CD4-positive, alpha-beta T cell treated with Interleukin-6 at 100 ng/mL for 8 hours (primary cell): ENCODE results near the gene ETV2.
A peak's percentile ranks its signal among the peaks of the same experiment; 100 is the strongest.
"Not testable (repeated sequence)": the region's sequence is repeated elsewhere in the genome, so short reads cannot be mapped to it uniquely, and the experiment has no call there.

Experiments used
- DNase-seq: peaks from one replicate; pipeline ENCODE4 v3.0.0-alpha.2; 2020; ENCODE audit warnings: mixed read lengths, low spot score

The ETV2 gene

GRCh38 chr19:35628565-35629331, 12.8 kb upstream of the ETV2 start, which contains the start of gene RBM42:
Gene RBM42, plus strand, starts transcription at chr19:35629036. Its CDS starts 118 bp downstream, at chr19:35629154.
- DNase-seq: peak; percentile 96

GRCh38 chr19:35629332-35629633, 12.3 kb upstream of the ETV2 start:
- DNase-seq: no peak

GRCh38 chr19:35633727-35634440, 7.7 kb upstream of the ETV2 start:
- DNase-seq: no peak

GRCh38 chr19:35636651-35637050, 4.9 kb upstream of the ETV2 start:
- no peak for DNase-seq

GRCh38 chr19:35637165-35637564, 4.4 kb upstream of the ETV2 start:
- no peak for DNase-seq

GRCh38 chr19:35639321-35639639, 2.3 kb upstream of the ETV2 start:
- DNase-seq: no peak

GRCh38 chr19:35639863-35640262, 1.7 kb upstream of the ETV2 start:
- DNase-seq: no peak

GRCh38 chr19:35642312-35642711, 767 bp downstream of the ETV2 start:
- DNase-seq: no peak

GRCh38 chr19:35642798-35643254, 1.3 kb downstream of the ETV2 start:
- no peak for DNase-seq

- DNase-seq: peak; percentile 76
Measured at GRCh38 chr19:35643255-35644205, 2.0 kb downstream of the ETV2 start.

GRCh38 chr19:35644206-35644986, 2.9 kb downstream of the ETV2 start:
- DNase-seq: peak; percentile 97

- DNase-seq: peak; percentile 62
Measured at GRCh38 chr19:35644987-35645679, 3.6 kb downstream of the ETV2 start.

GRCh38 chr19:35645680-35646511, 4.4 kb downstream of the ETV2 start:
- no peak for DNase-seq

GRCh38 chr19:35648017-35648961, 6.7 kb downstream of the ETV2 start, which contains the start of gene COX6B1:
Gene COX6B1, plus strand, starts transcription at chr19:35648323. Its CDS starts 2,921 bp downstream, at chr19:35651244.
- DNase-seq: peak; percentile 95

GRCh38 chr19:35650581-35650980, 9.0 kb downstream of the ETV2 start:
- DNase-seq: no peak

GRCh38 chr19:35654828-35655227, 13.3 kb downstream of the ETV2 start:
- not testable (repeated sequence) for DNase-seq

GRCh38 chr19:35655600-35655999, 14.1 kb downstream of the ETV2 start:
- DNase-seq: no peak

GRCh38 chr19:35656700-35657099, 15.2 kb downstream of the ETV2 start:
- DNase-seq: no peak
